WERI-Rb-1 (cell line): ENCODE data around the gene TRIP12.
"Not testable (repeated sequence)": the region's sequence is repeated elsewhere in the genome, so short reads cannot be mapped to it uniquely, and the experiment has no call there.

Source experiments
- DNase-seq: peaks from one replicate; pipeline ENCODE4 v3.0.0-alpha.2; 2020
- H3K27ac ChIP-seq: fragments of 250-450 bp; sonication (Bioruptor Pico); 2 replicates; pipeline ENCODE4 v1.5.1; 2020; ENCODE audit warnings: mild to moderate bottlenecking, moderate library complexity
- H3K27me3 ChIP-seq: fragments of 250-450 bp; sonication (Bioruptor Pico); 2 replicates; pipeline ENCODE4 v1.5.1; 2021; ENCODE audit warnings: mild to moderate bottlenecking, low read depth, moderate library complexity; ENCODE audit not compliant: insufficient read depth, severe bottlenecking
- H3K36me3 ChIP-seq: fragments of 250-450 bp; sonication (Bioruptor Pico); 2 replicates; pipeline ENCODE4 v1.5.1; 2020; ENCODE audit warnings: mild to moderate bottlenecking, moderate library complexity
- H3K4me3 ChIP-seq: 2 replicates; pipeline ENCODE4 v1.5.1; 2011; ENCODE audit warnings: low read depth, mild to moderate bottlenecking, control low read depth, low read length
- H3K9me3 ChIP-seq: fragments of 250-450 bp; sonication (Bioruptor Pico); 2 replicates; pipeline ENCODE4 v1.5.1; 2021; ENCODE audit warnings: mild to moderate bottlenecking, moderate library complexity; ENCODE audit not compliant: severe bottlenecking
- CTCF ChIP-seq: IDR thresholded peaks from 2 replicates; pipeline ENCODE4 v1.5.1; 2011; ENCODE audit warnings: low read depth, mild to moderate bottlenecking, control low read depth, inconsistent platforms, low read length

The TRIP12 gene

GRCh38 chr2:229748950-229749349 lies 172.9 kb downstream of the TRIP12 start:
- no peaks in the 10 kb centered on the region for H3K36me3 ChIP-seq
- no peaks in the 10 kb centered on the region for H3K9me3 ChIP-seq
- H3K27ac ChIP-seq, result no peak overlapping the region
- no peak for DNase-seq
- TF ChIP-seq CTCF, result no peak
- no peaks in the 10 kb centered on the region for H3K27me3 ChIP-seq
- H3K4me3 ChIP-seq, result no peak overlapping the region

GRCh38 chr2:229742691-229743090 lies 179.1 kb downstream of the TRIP12 start:
- H3K27me3 ChIP-seq, H3K9me3 ChIP-seq, H3K4me3 ChIP-seq, H3K36me3 ChIP-seq, H3K27ac ChIP-seq, DNase-seq: not testable (repeated sequence)

- no peak for DNase-seq
- no peaks in the 10 kb centered on the region for H3K36me3 ChIP-seq
- H3K4me3 ChIP-seq, result no peak overlapping the region
- peaks cover 7% of the 10 kb centered on the region for H3K9me3 ChIP-seq
- no peak overlapping the region for H3K27ac ChIP-seq
- no peak for TF ChIP-seq CTCF
- H3K27me3 ChIP-seq, result peaks cover 15% of the 10 kb centered on the region
Observed at GRCh38 chr2:229740279-229740678, 181.5 kb downstream of the TRIP12 start.

- no peak for TF ChIP-seq CTCF
- Histone ChIP-seq H3K36me3 (no peaks in the 10 kb centered on the region), H3K4me3 (no peak overlapping the region), H3K27ac (no peak overlapping the region), H3K27me3 (peaks cover 35% of the 10 kb centered on the region), H3K9me3 (peaks cover 7% of the 10 kb centered on the region)
- DNase-seq, result no peak
Observed at GRCh38 chr2:229738024-229738625, 183.7 kb downstream of the TRIP12 start.

GRCh38 chr2:229734410-229734809 lies 187.4 kb downstream of the TRIP12 start:
- TF ChIP-seq CTCF, result no peak
- Histone ChIP-seq H3K27ac (no peak overlapping the region), H3K4me3 (no peak overlapping the region), H3K9me3 (peaks cover 4% of the 10 kb centered on the region), H3K27me3 (peaks cover 45% of the 10 kb centered on the region), H3K36me3 (no peaks in the 10 kb centered on the region)
- DNase-seq, result no peak

- peaks cover 4% of the 10 kb centered on the region for H3K9me3 ChIP-seq
- no peak for TF ChIP-seq CTCF
- DNase-seq, result no peak
- H3K27me3 ChIP-seq, result peaks cover 45% of the 10 kb centered on the region
- no peaks in the 10 kb centered on the region for H3K36me3 ChIP-seq
- no peak overlapping the region for H3K4me3 ChIP-seq
- H3K27ac ChIP-seq, result no peak overlapping the region
Observed at GRCh38 chr2:229733611-229734245, 188.1 kb downstream of the TRIP12 start.
